ENCODE results near the gene LCN15. TPM values are rescaled to one million over a fixed set of nuclear protein-coding genes. Genes with fewer than 3 reads are reported as not detected.

LCN15 gene
- total RNA-seq, 1 experiment from 2014 or later, result not detected

GRCh38 chr9:136759001-136759400, 5.3 kb downstream of the LCN15 start:
- no peak overlapping the region for H3K56ac ChIP-seq (ENCODE audit: insufficient read length, low read depth, low read length)
- no peaks in the 10 kb centered on the region for H3K27me3 ChIP-seq (ENCODE audit: insufficient read depth, low read length)
- no peak overlapping the region for H4K5ac ChIP-seq (ENCODE audit: insufficient read length, low read depth, low read length)
- no peaks in the 10 kb centered on the region for H3K79me1 ChIP-seq (ENCODE audit: insufficient read depth, low read depth, low read length, poor library complexity, severe bottlenecking)
- H3K9me3 ChIP-seq (ENCODE audit: control insufficient read depth, low read depth, low read length), result no peaks in the 10 kb centered on the region
- no peaks in the 10 kb centered on the region for H3K79me2 ChIP-seq (ENCODE audit: insufficient read depth, low read length)
- no peak overlapping the region for H3T11ph ChIP-seq (ENCODE audit: low read length)
- Mint-ChIP-seq H3K27ac (no peak overlapping the region), H3K36me3 (ENCODE audit: insufficient read depth in 1 of 3, low read depth in 3 of 3) (peaks cover 2 to 9% (median 2%) of the 10 kb centered on the region in 3 experiments; a peak in 4 of 7 replicates), H3K27me3 (ENCODE audit: low read depth) (peaks cover 2% of the 10 kb centered on the region; the same call in 1 of the 2 replicates), H3K9me3 (peaks cover 9 to 11% of the 10 kb centered on the region in 2 experiments; a peak in 4 of 5 replicates), H3K4me3 (no peak overlapping the region), H3K4me1 (peaks cover 10 to 27% of the 10 kb centered on the region in 2 experiments; a peak in 3 of 4 replicates)
- TF ChIP-seq CTCF (conservative IDR thresholded peaks at IDR 0.05), result no peak
- H4K8ac ChIP-seq (replicated peaks; ENCODE audit: insufficient read length, low read depth, low read length), result no peak overlapping the region
- no peaks in the 10 kb centered on the region for H3K4me1 ChIP-seq (ENCODE audit: insufficient read depth, low read length)
- peak; percentile 19 for DNase-seq
- no peak overlapping the region for H3K23ac ChIP-seq (ENCODE audit: insufficient read length, low read depth, low read length)
- H3K9ac ChIP-seq (ENCODE audit: extremely low read depth, insufficient read length, low read length), result no peak overlapping the region
- H3K4ac ChIP-seq (ENCODE audit: low read depth, low read length), result no peak overlapping the region
- H2AFZ ChIP-seq (ENCODE audit: low read length), result no peak overlapping the region
- no peak overlapping the region for H3K18ac ChIP-seq (ENCODE audit: insufficient read length, low read depth, low read length)
- no CpG with 5 or more reads among the region's 9 CpGs for WGBS (ENCODE audit: extremely low coverage, insufficient read length, low lambda C conversion rate)
- H2BK20ac ChIP-seq (ENCODE audit: low read depth, low read length, poor library complexity, severe bottlenecking), result no peak overlapping the region
- H4K91ac ChIP-seq (ENCODE audit: insufficient read length, low read depth, low read length), result no peak overlapping the region
- H2BK15ac ChIP-seq (ENCODE audit: low read depth, low read length), result no peak overlapping the region
- H3K23me2 ChIP-seq (ENCODE audit: insufficient read length, low read depth, low read length, poor library complexity, severe bottlenecking), result no peaks in the 10 kb centered on the region
- H2BK12ac ChIP-seq (ENCODE audit: insufficient read length, low read depth, low read length), result no peak overlapping the region
- H3K14ac ChIP-seq (ENCODE audit: insufficient read depth, low read length), result no peak overlapping the region
- H2BK5ac ChIP-seq (ENCODE audit: insufficient read length, low read length), result no peak overlapping the region
- no peak overlapping the region for H2BK120ac ChIP-seq (ENCODE audit: low read depth, low read length, poor library complexity, severe bottlenecking)
- no peak overlapping the region for H2AK5ac ChIP-seq (ENCODE audit: insufficient read length, low read length)
- H3K27ac ChIP-seq (ENCODE audit: insufficient read length, low read depth, low read length), result no peak overlapping the region
- no peaks in the 10 kb centered on the region for H4K20me1 ChIP-seq (ENCODE audit: control insufficient read depth, insufficient read depth, insufficient read length)
- no peak overlapping the region for H3K4me2 ChIP-seq (ENCODE audit: insufficient read depth, insufficient read length, low read length)
